ENCODE results near the gene CDCA4. TPM values are rescaled to one million over a fixed set of nuclear protein-coding genes. Genes with fewer than 3 reads are reported as not detected.
A peak's percentile ranks its signal among the peaks of the same experiment; 100 is the strongest.
"Not testable (repeated sequence)": the region's sequence is repeated elsewhere in the genome, so short reads cannot be mapped to it uniquely, and the experiment has no call there.

Gene CDCA4
- total RNA-seq, 1 donor from 2014 or later, result 4.1 TPM

GRCh38 chr14:105067140-105067968, 46.5 kb upstream of the CDCA4 start:
- Histone ChIP-seq H3K9me3 (no peaks in the 10 kb centered on the region), H3K4me3 (no peak overlapping the region), H3K27ac (peak overlapping the region; percentile 67), H3K4me1 (peaks cover 9% of the 10 kb centered on the region), H3K36me3 (no peaks in the 10 kb centered on the region), H3K27me3 (no peaks in the 10 kb centered on the region)
- intact Hi-C loops (cut with DNase I), result no loop called here
- no peak for TF ChIP-seq CTCF (IDR thresholded peaks at IDR 0.05)
- DNase-seq (peak; percentile 64), ATAC-seq (no peak)

DNA sequence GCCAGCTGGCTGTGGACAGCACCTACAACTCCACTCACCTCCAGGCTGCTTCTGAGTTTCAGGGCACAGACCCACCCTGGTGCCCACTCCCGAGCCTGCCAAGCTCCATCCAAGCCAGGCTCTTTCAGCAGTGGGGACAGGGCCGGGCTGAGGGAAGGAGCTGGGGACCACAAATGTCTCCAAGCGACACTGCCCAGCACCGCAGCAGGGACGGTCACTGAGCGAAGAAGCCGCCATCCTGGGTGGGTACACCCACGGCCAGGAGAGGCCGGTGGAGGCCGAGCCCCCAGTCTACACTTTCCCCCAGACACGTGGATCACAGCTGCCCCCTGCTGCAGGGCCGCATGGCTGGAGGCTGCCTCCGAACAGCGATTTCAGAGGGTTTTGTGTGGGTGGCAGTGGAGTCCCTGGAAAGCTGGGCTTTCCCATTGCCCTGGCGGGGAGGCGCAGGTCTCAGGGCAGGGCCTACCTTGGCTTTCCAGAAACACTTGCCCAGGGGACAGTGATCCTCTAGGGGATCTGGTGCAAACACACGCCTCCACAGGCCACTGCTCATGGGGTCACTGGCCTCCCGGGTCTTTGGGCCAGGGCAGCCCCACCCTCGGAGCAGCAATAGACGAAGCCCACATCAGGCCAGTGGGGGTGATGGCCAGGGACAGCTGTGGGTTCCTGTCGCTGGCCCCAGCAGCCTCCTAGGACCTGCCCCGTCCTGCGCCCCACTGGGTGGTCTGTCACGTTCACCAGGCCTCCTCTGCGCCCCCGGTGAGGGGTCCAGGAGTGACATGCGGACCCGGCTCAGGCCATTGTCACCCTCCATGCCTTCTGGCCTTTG, 45.6 kb upstream of the CDCA4 start:
- intact Hi-C loops (cut with DNase I), result no loop called here
- DNase-seq (no peak), ATAC-seq (no peak)
- H3K9me3 ChIP-seq, result no peaks in the 10 kb centered on the region
- peak overlapping the region; percentile 67 for H3K27ac ChIP-seq
- H3K4me1 ChIP-seq, result peaks cover 17% of the 10 kb centered on the region
- H3K27me3 ChIP-seq, result no peaks in the 10 kb centered on the region
- no peaks in the 10 kb centered on the region for H3K36me3 ChIP-seq
- no peak overlapping the region for H3K4me3 ChIP-seq
- TF ChIP-seq CTCF (IDR thresholded peaks at IDR 0.05), result no peak

DNA sequence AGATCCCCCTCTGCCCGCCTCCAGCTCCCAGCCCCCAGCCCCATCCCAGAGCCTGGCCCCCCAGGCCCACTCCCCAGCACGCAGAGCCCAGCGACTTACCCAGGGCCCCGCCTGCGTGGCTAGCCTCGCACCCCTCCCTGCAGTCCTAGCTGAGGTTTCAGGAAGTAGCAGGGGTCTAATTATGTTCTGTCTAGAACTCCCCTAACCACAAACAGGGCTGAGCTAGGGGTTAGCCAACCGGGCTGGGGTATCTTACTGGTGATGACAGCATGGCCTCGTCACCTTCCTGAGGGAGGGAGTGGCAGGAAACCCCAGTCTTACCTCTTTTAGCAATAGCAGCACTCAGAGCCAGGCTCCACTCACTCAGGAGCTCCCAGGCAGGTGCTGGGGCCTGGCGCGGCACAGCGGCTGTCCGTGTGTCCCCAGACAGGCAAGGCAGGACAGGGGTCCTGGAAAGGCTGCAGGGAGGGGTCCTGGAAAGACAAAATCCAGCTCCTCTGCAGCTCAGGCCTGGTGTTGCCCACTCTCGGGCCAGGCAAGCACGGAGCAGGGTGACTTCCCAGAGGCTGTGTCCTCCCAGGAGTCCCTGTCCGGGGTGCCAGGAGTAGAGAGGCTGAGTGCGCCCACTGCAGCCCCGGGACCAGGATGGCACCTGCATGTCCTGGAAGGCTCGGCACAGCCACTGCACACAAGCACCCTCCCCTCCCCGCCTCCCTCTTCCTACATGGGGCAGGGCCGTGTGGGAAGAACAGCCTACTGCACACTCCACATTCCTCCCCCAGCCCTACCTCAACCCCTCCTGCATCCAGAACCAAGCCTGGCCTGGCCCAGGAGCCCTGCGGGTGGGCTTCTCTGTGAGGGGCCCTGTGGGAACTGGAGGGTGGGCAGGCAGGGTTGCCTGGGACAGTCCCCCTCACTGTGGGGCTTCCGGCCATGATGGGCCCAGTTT, 44.7 kb upstream of the CDCA4 start, which contains the start of gene GPR132:
GPR132 (minus strand) TSS at position 151 of the 949 bp plus-strand sequence. CDS start 10,010 bp downstream, outside the sequence.
- Histone ChIP-seq H3K4me1 (peaks cover 26% of the 10 kb centered on the region), H3K27ac (peak within 1 kb of the TSS; percentile 67), H3K27me3 (no peaks in the 10 kb centered on the region), H3K4me3 (peak within 1 kb of the TSS; percentile 42), H3K36me3 (no peaks in the 10 kb centered on the region), H3K9me3 (no peaks in the 10 kb centered on the region)
- intact Hi-C loops (cut with DNase I), result no loop called here
- ATAC-seq (peak; percentile 67), DNase-seq (peak; percentile 73)
- TF ChIP-seq CTCF (IDR thresholded peaks at IDR 0.05), result no peak

GRCh38 chr14:105064721-105065143, 43.8 kb upstream of the CDCA4 start:
- ATAC-seq (peak; percentile 18), DNase-seq (peak; percentile 69)
- intact Hi-C loops (cut with DNase I), result no loop called here
- no peak for TF ChIP-seq CTCF (IDR thresholded peaks at IDR 0.05)
- H3K36me3 ChIP-seq, result no peaks in the 10 kb centered on the region
- no peaks in the 10 kb centered on the region for H3K27me3 ChIP-seq
- peaks cover 28% of the 10 kb centered on the region for H3K4me1 ChIP-seq
- H3K4me3 ChIP-seq, result peak overlapping the region; percentile 42
- peak overlapping the region; percentile 67 for H3K27ac ChIP-seq
- H3K9me3 ChIP-seq, result no peaks in the 10 kb centered on the region

DNA sequence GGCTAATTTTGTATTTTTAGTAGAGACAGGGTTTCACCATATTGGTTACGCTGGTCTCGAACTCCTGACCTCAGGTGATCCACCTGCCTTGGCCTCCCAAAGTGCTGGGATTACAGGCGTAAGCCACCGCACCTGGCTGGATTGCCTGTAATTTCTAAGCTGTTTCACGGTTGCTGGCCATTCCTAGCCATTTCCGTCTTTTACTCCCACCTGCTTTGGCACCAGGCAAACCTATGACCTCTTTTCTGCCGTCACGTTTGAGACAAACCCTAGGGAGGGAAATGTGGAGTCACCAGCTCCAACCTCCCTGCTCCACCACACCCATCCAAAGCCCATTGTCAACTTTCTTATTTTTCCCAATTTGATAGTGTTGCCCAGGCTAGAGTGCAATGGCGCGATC, 43.1 kb upstream of the CDCA4 start:
- no peaks in the 10 kb centered on the region for H3K9me3 ChIP-seq
- ATAC-seq (no peak), DNase-seq (no peak)
- no peak for TF ChIP-seq CTCF (IDR thresholded peaks at IDR 0.05)
- H3K4me3 ChIP-seq, result peak overlapping the region; percentile 42
- H3K27ac ChIP-seq, result peak overlapping the region; percentile 67
- intact Hi-C loops (cut with DNase I), result no loop called here
- no peaks in the 10 kb centered on the region for H3K36me3 ChIP-seq
- H3K4me1 ChIP-seq, result peaks cover 33% of the 10 kb centered on the region
- no peaks in the 10 kb centered on the region for H3K27me3 ChIP-seq

DNA sequence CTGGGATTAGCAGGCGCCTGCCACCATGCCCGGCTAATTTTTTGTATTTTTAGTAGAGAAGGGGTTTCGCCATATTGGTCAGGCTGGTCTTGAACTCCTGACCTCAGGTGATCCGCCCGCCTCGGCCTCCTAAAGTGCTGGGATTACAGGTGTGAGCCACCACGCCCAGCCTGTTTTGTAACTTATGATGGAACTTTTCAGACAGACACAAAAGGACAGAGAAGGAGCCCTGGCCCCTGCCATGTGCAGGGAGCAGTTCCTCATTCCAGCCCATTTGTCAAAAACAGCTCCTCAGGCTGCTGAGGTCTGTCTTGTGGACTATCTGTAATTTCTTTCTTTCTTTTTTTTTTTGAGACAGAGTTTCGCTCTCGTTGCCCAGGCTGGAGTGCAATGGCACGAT, 42.6 kb upstream of the CDCA4 start:
- H3K27me3 ChIP-seq; H3K36me3 ChIP-seq; H3K9me3 ChIP-seq; intact Hi-C loops (cut with DNase I); H3K27ac ChIP-seq; ATAC-seq; DNase-seq: not testable (repeated sequence)
- Histone ChIP-seq H3K4me3 (peak overlapping the region; percentile 42), H3K4me1 (peaks cover 38% of the 10 kb centered on the region)
